ENCODE data around the gene FLNB.

DNA sequence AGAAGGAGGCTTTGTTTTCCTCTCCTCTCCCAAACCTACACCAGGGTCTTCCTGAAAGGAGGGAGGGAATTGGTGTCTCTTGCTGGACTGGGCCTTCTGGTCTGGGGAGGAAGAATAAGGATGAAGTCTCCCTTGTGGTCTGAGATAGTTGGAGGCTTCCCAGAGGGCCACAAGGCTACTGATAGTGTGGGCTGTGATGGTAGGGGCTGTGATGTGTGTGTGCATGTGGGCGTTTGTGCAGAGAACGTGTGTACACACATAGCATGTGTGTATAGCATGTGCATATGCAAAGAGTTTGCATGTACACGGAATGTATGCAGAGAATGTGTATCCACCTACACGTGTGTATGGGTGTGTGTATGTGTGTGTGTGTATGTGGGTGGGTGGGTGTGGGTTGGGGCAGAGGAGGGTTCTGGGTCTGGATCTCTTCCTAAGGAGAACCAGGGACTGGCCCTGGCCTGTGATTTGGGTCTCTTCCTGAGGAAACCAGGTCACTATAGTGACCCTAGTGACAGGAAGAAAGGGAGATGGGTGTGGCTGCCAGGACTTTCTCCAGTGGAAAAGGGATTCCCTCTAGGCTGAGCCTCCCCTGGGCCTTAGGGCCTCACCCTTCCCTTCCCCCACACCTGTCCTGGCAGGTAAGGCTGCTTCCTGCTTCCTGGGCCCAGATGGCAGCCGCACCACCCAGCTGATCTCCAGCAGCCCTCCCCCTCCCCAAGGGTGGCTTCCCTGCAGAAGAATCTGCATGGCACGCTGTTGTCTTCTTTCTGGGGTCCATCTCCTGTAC, 1.7 kb downstream of the FLNB start:
- TF ChIP-seq, protein P1, sequence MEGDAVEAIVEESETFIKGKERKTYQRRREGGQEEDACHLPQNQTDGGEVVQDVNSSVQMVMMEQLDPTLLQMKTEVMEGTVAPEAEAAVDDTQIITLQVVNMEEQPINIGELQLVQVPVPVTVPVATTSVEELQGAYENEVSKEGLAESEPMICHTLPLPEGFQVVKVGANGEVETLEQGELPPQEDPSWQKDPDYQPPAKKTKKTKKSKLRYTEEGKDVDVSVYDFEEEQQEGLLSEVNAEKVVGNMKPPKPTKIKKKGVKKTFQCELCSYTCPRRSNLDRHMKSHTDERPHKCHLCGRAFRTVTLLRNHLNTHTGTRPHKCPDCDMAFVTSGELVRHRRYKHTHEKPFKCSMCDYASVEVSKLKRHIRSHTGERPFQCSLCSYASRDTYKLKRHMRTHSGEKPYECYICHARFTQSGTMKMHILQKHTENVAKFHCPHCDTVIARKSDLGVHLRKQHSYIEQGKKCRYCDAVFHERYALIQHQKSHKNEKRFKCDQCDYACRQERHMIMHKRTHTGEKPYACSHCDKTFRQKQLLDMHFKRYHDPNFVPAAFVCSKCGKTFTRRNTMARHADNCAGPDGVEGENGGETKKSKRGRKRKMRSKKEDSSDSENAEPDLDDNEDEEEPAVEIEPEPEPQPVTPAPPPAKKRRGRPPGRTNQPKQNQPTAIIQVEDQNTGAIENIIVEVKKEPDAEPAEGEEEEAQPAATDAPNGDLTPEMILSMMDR (IDR thresholded peaks at IDR 0.05) = no peak
- TF ChIP-seq USF2 (CRISPR knock-in tag; IDR thresholded peaks at IDR 0.05) (peak; percentile 8; the same call in 1 of the 2 replicates), CREB1 (CRISPR knock-in tag; IDR thresholded peaks at IDR 0.05) (no peak), TCF7 (CRISPR knock-in tag; IDR thresholded peaks at IDR 0.05; ENCODE audit: low read depth) (no peak), ZNF232 (CRISPR knock-in tag; IDR thresholded peaks at IDR 0.05) (no peak), JUN (CRISPR knock-in tag; IDR thresholded peaks at IDR 0.05) (no peak), ZBTB21 (CRISPR knock-in tag; IDR thresholded peaks at IDR 0.05; ENCODE audit: borderline replicate concordance) (no peak), RELA (CRISPR knock-in tag; IDR thresholded peaks at IDR 0.05; ENCODE audit: borderline replicate concordance) (no peak), ATF3 (CRISPR knock-in tag; conservative IDR thresholded peaks at IDR 0.05) (no peak)
- TF ChIP-seq, protein P2, sequence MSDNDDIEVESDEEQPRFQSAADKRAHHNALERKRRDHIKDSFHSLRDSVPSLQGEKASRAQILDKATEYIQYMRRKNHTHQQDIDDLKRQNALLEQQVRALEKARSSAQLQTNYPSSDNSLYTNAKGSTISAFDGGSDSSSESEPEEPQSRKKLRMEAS (CRISPR knock-in tag; IDR thresholded peaks at IDR 0.05) = no peak
- TF ChIP-seq, protein P3, sequence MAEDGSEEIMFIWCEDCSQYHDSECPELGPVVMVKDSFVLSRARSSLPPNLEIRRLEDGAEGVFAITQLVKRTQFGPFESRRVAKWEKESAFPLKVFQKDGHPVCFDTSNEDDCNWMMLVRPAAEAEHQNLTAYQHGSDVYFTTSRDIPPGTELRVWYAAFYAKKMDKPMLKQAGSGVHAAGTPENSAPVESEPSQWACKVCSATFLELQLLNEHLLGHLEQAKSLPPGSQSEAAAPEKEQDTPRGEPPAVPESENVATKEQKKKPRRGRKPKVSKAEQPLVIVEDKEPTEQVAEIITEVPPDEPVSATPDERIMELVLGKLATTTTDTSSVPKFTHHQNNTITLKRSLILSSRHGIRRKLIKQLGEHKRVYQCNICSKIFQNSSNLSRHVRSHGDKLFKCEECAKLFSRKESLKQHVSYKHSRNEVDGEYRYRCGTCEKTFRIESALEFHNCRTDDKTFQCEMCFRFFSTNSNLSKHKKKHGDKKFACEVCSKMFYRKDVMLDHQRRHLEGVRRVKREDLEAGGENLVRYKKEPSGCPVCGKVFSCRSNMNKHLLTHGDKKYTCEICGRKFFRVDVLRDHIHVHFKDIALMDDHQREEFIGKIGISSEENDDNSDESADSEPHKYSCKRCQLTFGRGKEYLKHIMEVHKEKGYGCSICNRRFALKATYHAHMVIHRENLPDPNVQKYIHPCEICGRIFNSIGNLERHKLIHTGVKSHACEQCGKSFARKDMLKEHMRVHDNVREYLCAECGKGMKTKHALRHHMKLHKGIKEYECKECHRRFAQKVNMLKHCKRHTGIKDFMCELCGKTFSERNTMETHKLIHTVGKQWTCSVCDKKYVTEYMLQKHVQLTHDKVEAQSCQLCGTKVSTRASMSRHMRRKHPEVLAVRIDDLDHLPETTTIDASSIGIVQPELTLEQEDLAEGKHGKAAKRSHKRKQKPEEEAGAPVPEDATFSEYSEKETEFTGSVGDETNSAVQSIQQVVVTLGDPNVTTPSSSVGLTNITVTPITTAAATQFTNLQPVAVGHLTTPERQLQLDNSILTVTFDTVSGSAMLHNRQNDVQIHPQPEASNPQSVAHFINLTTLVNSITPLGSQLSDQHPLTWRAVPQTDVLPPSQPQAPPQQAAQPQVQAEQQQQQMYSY (CRISPR knock-in tag; IDR thresholded peaks at IDR 0.05) = no peak
- TF ChIP-seq, protein P4, sequence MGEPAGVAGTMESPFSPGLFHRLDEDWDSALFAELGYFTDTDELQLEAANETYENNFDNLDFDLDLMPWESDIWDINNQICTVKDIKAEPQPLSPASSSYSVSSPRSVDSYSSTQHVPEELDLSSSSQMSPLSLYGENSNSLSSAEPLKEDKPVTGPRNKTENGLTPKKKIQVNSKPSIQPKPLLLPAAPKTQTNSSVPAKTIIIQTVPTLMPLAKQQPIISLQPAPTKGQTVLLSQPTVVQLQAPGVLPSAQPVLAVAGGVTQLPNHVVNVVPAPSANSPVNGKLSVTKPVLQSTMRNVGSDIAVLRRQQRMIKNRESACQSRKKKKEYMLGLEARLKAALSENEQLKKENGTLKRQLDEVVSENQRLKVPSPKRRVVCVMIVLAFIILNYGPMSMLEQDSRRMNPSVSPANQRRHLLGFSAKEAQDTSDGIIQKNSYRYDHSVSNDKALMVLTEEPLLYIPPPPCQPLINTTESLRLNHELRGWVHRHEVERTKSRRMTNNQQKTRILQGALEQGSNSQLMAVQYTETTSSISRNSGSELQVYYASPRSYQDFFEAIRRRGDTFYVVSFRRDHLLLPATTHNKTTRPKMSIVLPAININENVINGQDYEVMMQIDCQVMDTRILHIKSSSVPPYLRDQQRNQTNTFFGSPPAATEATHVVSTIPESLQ (CRISPR knock-in tag; IDR thresholded peaks at IDR 0.05) = no peak
